Nephron progenitor cell (in vitro differentiated cells): ENCODE results near the gene C10orf90.
A peak's percentile ranks its signal among the peaks of the same experiment; 100 is the strongest.

Experiments
- DNase-seq: peaks from one replicate; pipeline ENCODE4 v3.0.0; 2021
- H3K27ac Mint-ChIP-seq: 2 replicates; pipeline ENCODE4 v1.8.0; 2021; ENCODE audit warnings: mild to moderate bottlenecking, moderate library complexity, mixed read lengths
- H3K27me3 Mint-ChIP-seq: 2 replicates; pipeline ENCODE4 v1.8.0; 2021; ENCODE audit warnings: mild to moderate bottlenecking, low read depth, mixed read lengths; ENCODE audit not compliant: poor library complexity
- H3K36me3 Mint-ChIP-seq: 2 replicates; pipeline ENCODE4 v1.8.0; 2021; ENCODE audit warnings: low read depth, mixed read lengths
- H3K4me1 Mint-ChIP-seq: 2 replicates; pipeline ENCODE4 v1.8.0; 2021; ENCODE audit warnings: mixed read lengths
- H3K4me3 Mint-ChIP-seq: 2 replicates; pipeline ENCODE4 v1.8.0; 2021; ENCODE audit warnings: mild to moderate bottlenecking, moderate library complexity, mixed read lengths
- H3K9me3 Mint-ChIP-seq: 2 replicates; pipeline ENCODE4 v1.8.0; 2021; ENCODE audit warnings: mild to moderate bottlenecking, moderate library complexity, mixed read lengths
- CTCF ChIP-seq: fragments of 200-600 bp; sonication (generic); IDR thresholded peaks from 2 replicates; pipeline ENCODE4 v1.5.0; 2021; ENCODE audit warnings: antibody characterized with exemption

The C10orf90 gene

DNA sequence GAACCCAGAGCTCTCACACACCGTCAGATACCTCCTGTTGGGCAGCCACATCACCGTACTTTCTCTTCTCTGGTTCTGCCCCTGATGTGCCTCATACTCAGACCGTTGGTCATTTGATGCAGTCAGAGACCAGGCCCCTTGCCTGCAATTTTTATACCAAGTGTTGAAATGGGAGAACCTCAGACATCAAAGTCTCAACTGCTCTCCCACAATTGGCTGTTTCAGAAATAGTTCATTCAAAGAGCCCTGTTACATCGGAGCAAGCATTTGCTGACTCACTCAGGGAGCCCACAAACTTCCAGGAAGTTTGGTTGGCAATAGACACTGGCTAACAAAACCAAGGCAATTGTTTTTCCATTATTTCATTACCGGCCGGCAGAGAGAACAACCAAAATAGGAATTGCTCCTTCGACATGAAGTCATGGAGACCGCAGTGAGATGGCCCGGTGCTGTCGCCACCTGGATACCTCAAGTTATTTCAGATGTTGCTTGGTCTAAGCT lies 248.7 kb downstream of the C10orf90 start:
- Mint-ChIP-seq H3K27me3 (no peaks in the 10 kb centered on the region), H3K4me3 (no peak overlapping the region), H3K27ac (peak overlapping the region; percentile 10), H3K36me3 (peaks cover 7% of the 10 kb centered on the region), H3K4me1 (peaks cover 7% of the 10 kb centered on the region), H3K9me3 (peaks cover 44% of the 10 kb centered on the region)
- DNase-seq: no peak
- TF ChIP-seq CTCF: no peak

GRCh38 chr10:126420567-126421300 lies 249.8 kb downstream of the C10orf90 start:
- peaks cover 44% of the 10 kb centered on the region for H3K9me3 Mint-ChIP-seq
- H3K4me1 Mint-ChIP-seq: peaks cover 7% of the 10 kb centered on the region
- no peak for DNase-seq
- H3K27ac Mint-ChIP-seq: no peak overlapping the region
- no peak for TF ChIP-seq CTCF
- H3K27me3 Mint-ChIP-seq: no peaks in the 10 kb centered on the region
- H3K4me3 Mint-ChIP-seq: no peak overlapping the region
- H3K36me3 Mint-ChIP-seq: peaks cover 7% of the 10 kb centered on the region

DNA sequence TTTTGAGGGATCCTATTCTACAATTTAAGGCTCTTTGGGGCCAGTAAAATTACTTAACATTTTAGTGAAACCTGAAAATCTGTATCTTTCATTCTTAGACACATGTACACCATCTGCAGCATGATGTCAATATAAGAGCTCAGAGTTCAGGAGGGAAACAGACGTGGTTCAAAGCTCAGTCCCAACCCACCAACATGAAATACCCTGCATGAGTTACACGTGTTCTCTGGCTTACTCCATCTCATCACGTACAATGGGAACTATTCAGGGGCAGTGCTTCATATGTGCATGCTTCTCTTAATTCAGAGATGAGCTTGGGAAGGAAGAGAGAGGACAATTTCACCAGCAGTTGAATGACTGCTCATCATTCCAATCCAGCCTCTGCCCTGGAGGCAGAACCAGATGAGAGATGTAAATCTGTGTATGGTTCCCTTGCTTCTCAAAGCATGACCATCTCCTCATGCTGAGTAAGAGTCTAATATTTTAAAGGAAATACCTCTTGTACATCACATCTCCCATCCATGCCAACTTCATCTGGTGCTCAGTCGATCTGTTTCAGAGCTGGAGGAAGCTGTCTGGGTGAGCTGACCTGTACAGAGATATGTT lies 253.2 kb downstream of the C10orf90 start:
- no peak for TF ChIP-seq CTCF
- DNase-seq: no peak
- Mint-ChIP-seq H3K4me3 (no peak overlapping the region), H3K27ac (no peak overlapping the region), H3K4me1 (peaks cover 7% of the 10 kb centered on the region), H3K9me3 (peaks cover 16% of the 10 kb centered on the region), H3K36me3 (no peaks in the 10 kb centered on the region), H3K27me3 (peaks cover 8% of the 10 kb centered on the region)

GRCh38 chr10:126409821-126410220 lies 260.7 kb downstream of the C10orf90 start:
- peak overlapping the region; percentile 22 for H3K27ac Mint-ChIP-seq
- no peak overlapping the region for H3K4me3 Mint-ChIP-seq
- peaks cover 14% of the 10 kb centered on the region for H3K27me3 Mint-ChIP-seq
- no peaks in the 10 kb centered on the region for H3K9me3 Mint-ChIP-seq
- TF ChIP-seq CTCF: no peak
- peaks cover 26% of the 10 kb centered on the region for H3K4me1 Mint-ChIP-seq
- DNase-seq: no peak
- H3K36me3 Mint-ChIP-seq: no peaks in the 10 kb centered on the region

- H3K4me1 Mint-ChIP-seq: peaks cover 26% of the 10 kb centered on the region
- TF ChIP-seq CTCF: no peak
- H3K27ac Mint-ChIP-seq: peak overlapping the region; percentile 57
- H3K27me3 Mint-ChIP-seq: peaks cover 9% of the 10 kb centered on the region
- no peaks in the 10 kb centered on the region for H3K36me3 Mint-ChIP-seq
- no peak for DNase-seq
- H3K9me3 Mint-ChIP-seq: no peaks in the 10 kb centered on the region
- no peak overlapping the region for H3K4me3 Mint-ChIP-seq
Measured at GRCh38 chr10:126408953-126409641, 261.4 kb downstream of the C10orf90 start.
